Liver (tissue), 9 donors: ENCODE measurements around the gene CNIH3. TPM values are rescaled to one million over a fixed set of nuclear protein-coding genes. Genes with fewer than 3 reads are reported as not detected.

Source experiments
- DNase-seq: peaks from one replicate; pipeline ENCODE4 v3.0.0-alpha.2; 2017; ENCODE audit warnings: low spot score
- H3K27ac ChIP-seq, 2 donors: one replicate each; pipeline ENCODE4 v1.7.0; 2013; ENCODE audit warnings: inconsistent platforms in 2 of 2, low read length in 2 of 2, control low read depth in 1 of 2, low read depth in 1 of 2, mild to moderate bottlenecking in 1 of 2
- H3K27me3 ChIP-seq, 4 donors: one replicate each; pipeline versions ENCODE4 v1.6.1 to v1.7.0; 2013; ENCODE audit warnings: low read length in 3 of 4, inconsistent platforms in 1 of 4, mild to moderate bottlenecking in 1 of 4, moderate library complexity in 1 of 4; ENCODE audit not compliant: control insufficient read depth in 4 of 4, insufficient read depth in 4 of 4
- H3K36me3 ChIP-seq, 4 donors: one replicate each; pipeline versions ENCODE4 v1.6.1 to v1.7.0; 2013; ENCODE audit warnings: low read length in 3 of 4, mild to moderate bottlenecking in 3 of 4, low read depth in 1 of 4, moderate library complexity in 1 of 4; ENCODE audit not compliant: control insufficient read depth in 4 of 4, insufficient read depth in 3 of 4
- H3K4me1 ChIP-seq, 4 donors: one replicate each; pipeline versions ENCODE4 v1.6.1 to v1.7.0; 2013; ENCODE audit warnings: low read length in 3 of 4, mild to moderate bottlenecking in 3 of 4, moderate library complexity in 1 of 4; ENCODE audit not compliant: control insufficient read depth in 4 of 4, insufficient read depth in 4 of 4
- H3K4me3 ChIP-seq, 3 donors: one replicate each; pipeline versions ENCODE4 v1.6.1 to v1.7.0; 2013; ENCODE audit warnings: low read length in 3 of 3, control low read depth in 1 of 3, low read depth in 1 of 3, mild to moderate bottlenecking in 1 of 3
- H3K9ac ChIP-seq, 2 donors: one replicate each; pipeline ENCODE4 v1.7.0; 2013; ENCODE audit warnings: low read length in 2 of 2, mild to moderate bottlenecking in 2 of 2, moderate library complexity in 2 of 2, control low read depth in 1 of 2, low read depth in 1 of 2
- H3K9me3 ChIP-seq, 4 donors: one replicate each; pipeline versions ENCODE4 v1.6.1 to v1.7.0; 2013; ENCODE audit warnings: low read length in 3 of 4; ENCODE audit not compliant: control insufficient read depth in 4 of 4
- ATF3 ChIP-seq: IDR thresholded peaks from 2 replicates; pipeline ENCODE4 v1.6.1; 2016; ENCODE audit warnings: antibody characterized with exemption
- CTCF ChIP-seq: fragments of 150-350 bp; IDR thresholded peaks from 2 replicates; pipeline ENCODE4 v1.5.1; 2017; ENCODE audit warnings: improper control_type of control experiment, low read depth, low read length; ENCODE audit not compliant: missing input control
- EGR1 ChIP-seq, 2 donors: IDR thresholded peaks; 2 replicates each; pipeline ENCODE4 v1.6.1; 2016 to 2018; ENCODE audit warnings: antibody characterized with exemption in 2 of 2, low read depth in 2 of 2
- FOXA1 ChIP-seq: IDR thresholded peaks from 2 replicates; pipeline ENCODE4 v1.6.1; 2016; ENCODE audit warnings: antibody characterized with exemption
- FOXA2 ChIP-seq: IDR thresholded peaks from 2 replicates; pipeline ENCODE4 v1.6.1; 2016; ENCODE audit warnings: antibody characterized with exemption
- GABPA ChIP-seq, 2 donors: IDR thresholded peaks in 1 of 2; conservative IDR thresholded peaks in 1 of 2; 2 replicates each; pipeline ENCODE4 v1.6.1; 2016; ENCODE audit warnings: antibody characterized with exemption in 2 of 2, mild to moderate bottlenecking in 1 of 2, moderate library complexity in 1 of 2
- HNF4A ChIP-seq, 2 donors: conservative IDR thresholded peaks; 2 replicates each; pipeline ENCODE4 v1.6.1; 2016; ENCODE audit warnings: antibody characterized with exemption in 2 of 2, mild to moderate bottlenecking in 2 of 2
- HNF4G ChIP-seq: IDR thresholded peaks from 2 replicates; pipeline ENCODE4 v1.6.1; 2016; ENCODE audit warnings: antibody characterized with exemption
- JUND ChIP-seq, 2 donors: IDR thresholded peaks; 2 replicates each; pipeline ENCODE4 v1.6.1; 2016; ENCODE audit warnings: antibody characterized with exemption in 2 of 2
- MAX ChIP-seq: IDR thresholded peaks from 2 replicates; pipeline ENCODE4 v1.6.1; 2016; ENCODE audit warnings: antibody characterized with exemption
- NR2F2 ChIP-seq: IDR thresholded peaks from 2 replicates; pipeline ENCODE4 v1.6.1; 2016; ENCODE audit warnings: antibody characterized with exemption
- RAD21 ChIP-seq, 2 donors: IDR thresholded peaks; 2 replicates each; pipeline ENCODE4 v1.6.1; 2016; ENCODE audit warnings: antibody characterized with exemption in 2 of 2, mild to moderate bottlenecking in 2 of 2
- REST ChIP-seq: IDR thresholded peaks from 2 replicates; pipeline ENCODE4 v1.6.1; 2016; ENCODE audit warnings: antibody characterized with exemption, mild to moderate bottlenecking
- RXRA ChIP-seq, 2 donors: IDR thresholded peaks; 2 replicates each; pipeline ENCODE4 v1.6.1; 2017 to 2018; ENCODE audit warnings: antibody characterized with exemption in 2 of 2, mild to moderate bottlenecking in 1 of 2
- SP1 ChIP-seq: IDR thresholded peaks from 2 replicates; pipeline ENCODE4 v1.6.1; 2018; ENCODE audit warnings: antibody characterized with exemption, mild to moderate bottlenecking
- TAF1 ChIP-seq: conservative IDR thresholded peaks from 2 replicates; pipeline ENCODE4 v1.6.1; 2016; ENCODE audit warnings: antibody characterized with exemption, mild to moderate bottlenecking
- YY1 ChIP-seq: IDR thresholded peaks from 2 replicates; pipeline ENCODE4 v1.6.1; 2016; ENCODE audit warnings: antibody characterized with exemption, mild to moderate bottlenecking
- ZBTB33 ChIP-seq: IDR thresholded peaks from 2 replicates; pipeline ENCODE4 v1.6.1; 2016; ENCODE audit warnings: antibody characterized with exemption
- WGBS: extraction: QIAGEN DNeasy Blood & Tissue Kit; methylation state at CpG from one replicate; pipeline ENCODE4 v1.1.7; 2013; 5-methylcytosine and 5-hydroxymethylcytosine counted together
- polyA plus RNA-seq, 2 donors: library from polyadenylated mRNA; stranded (reverse) in 1 of 2; unstranded in 1 of 2; fragments of 200-250 nt in 1 of 2; fragments of >200 nt in 1 of 2; fragmentation: Nextera tagmentation in 1 of 2; extraction: Ambion mirVana in 1 of 2; gene quantifications; one replicate each; pipeline versions ENCODE4 v1.2.1 to v1.2.3, GENCODE V29; 2013 to 2015
- total RNA-seq, 2 donors: library from RNA; depleted of rRNA; stranded (reverse); fragments of >200 nt; gene quantifications; one replicate each; pipeline ENCODE4 v1.2.3, GENCODE V29; 2014
- donor health status: healthy.
- donor health status: healthy.
- donor health status: healthy.
- donor health status: healthy.
- donor health status: healthy.

CNIH3 gene
- total and polyA plus RNA-seq, 4 donors, result 0.39 to 1.0 (median 0.93) TPM

GRCh38 chr1:224637936-224638335 lies 21.8 kb downstream of the CNIH3 start:
- no peak for DNase-seq
- TF ChIP-seq RAD21 (IDR thresholded peaks at IDR 0.05), result no peak
- no peak for TF ChIP-seq EGR1 (IDR thresholded peaks at IDR 0.05; ENCODE audit: low read depth in 2 of 2)
- TF ChIP-seq RXRA (IDR thresholded peaks at IDR 0.05), result no peak
- TF ChIP-seq JUND (IDR thresholded peaks at IDR 0.05), result no peak
- TF ChIP-seq ATF3, result no peak
- TF ChIP-seq CTCF, result no peak
- no peak for TF ChIP-seq HNF4G
- no peak for TF ChIP-seq GABPA (IDR thresholded peaks at IDR 0.05 in 1 of 2, conservative IDR thresholded peaks at IDR 0.05 in 1 of 2)
- no peak for TF ChIP-seq HNF4A (conservative IDR thresholded peaks at IDR 0.05)
- TF ChIP-seq ZBTB33, result no peak
- no peak for TF ChIP-seq NR2F2
- no peak for TF ChIP-seq FOXA2
- no peak for TF ChIP-seq TAF1
- TF ChIP-seq MAX, result no peak
- TF ChIP-seq SP1, result no peak
- no peak for TF ChIP-seq REST
- TF ChIP-seq FOXA1, result no peak
- 95% methylated on average over 7 of the region's 7 CpGs for WGBS
- Histone ChIP-seq H3K9me3 (no peaks in the 10 kb centered on the region), H3K4me3 (no peak overlapping the region), H3K27ac (no peak overlapping the region), H3K36me3 (no peaks in the 10 kb centered on the region), H3K27me3 (no peaks in the 10 kb centered on the region), H3K9ac (no peak overlapping the region), H3K4me1 (no peaks in the 10 kb centered on the region)

- 89% methylated on average over 5 of the region's 5 CpGs for WGBS
- no peak overlapping the region for H3K27ac ChIP-seq
- no peak for DNase-seq
- no peaks in the 10 kb centered on the region for H3K9me3 ChIP-seq
- H3K9ac ChIP-seq, result no peak overlapping the region
- no peaks in the 10 kb centered on the region for H3K36me3 ChIP-seq
- H3K4me1 ChIP-seq, result no peaks in the 10 kb centered on the region
- H3K4me3 ChIP-seq, result no peak overlapping the region
- no peaks in the 10 kb centered on the region for H3K27me3 ChIP-seq
- TF ChIP-seq ZBTB33 (no peak), EGR1 (IDR thresholded peaks at IDR 0.05; ENCODE audit: low read depth in 2 of 2) (no peak), HNF4G (no peak), RXRA (IDR thresholded peaks at IDR 0.05) (no peak), CTCF (no peak), GABPA (IDR thresholded peaks at IDR 0.05 in 1 of 2, conservative IDR thresholded peaks at IDR 0.05 in 1 of 2) (no peak), YY1 (no peak), MAX (no peak), FOXA1 (no peak), NR2F2 (no peak), RAD21 (IDR thresholded peaks at IDR 0.05) (no peak)
Observed at GRCh38 chr1:224639426-224639975, 23.4 kb downstream of the CNIH3 start.
